Esophagus squamous epithelium (tissue), 4 donors: Measurements from ENCODE around the gene ESYT2.

Source experiments
- CTCF ChIP-seq, 6 experiments: fragments of 450-650 bp in 4 of 6; fragments of 200-600 bp in 2 of 6; sonication (generic) in 2 of 6; IDR thresholded peaks; one replicate each; pipeline ENCODE4 v1.5.1; 2016 to 2019; ENCODE audit warnings: antibody characterized with exemption in 6 of 6, mild to moderate bottlenecking in 4 of 6, moderate library complexity in 4 of 6
- POLR2A ChIP-seq, 4 donors: fragments of 450-650 bp; IDR thresholded peaks; one replicate each; pipeline ENCODE4 v1.6.1; 2017; ENCODE audit warnings: antibody characterized with exemption in 4 of 4, mild to moderate bottlenecking in 4 of 4, moderate library complexity in 3 of 4

GRCh38 chr7:158836692-158837091 is 7.4 kb upstream of the ESYT2 start:
- TF ChIP-seq CTCF (IDR thresholded peaks at IDR 0.05) (no peak), POLR2A (IDR thresholded peaks at IDR 0.05) (no peak)
